Calu3 (cell line): ENCODE measurements around the gene CDH13. TPM values are rescaled to one million over a fixed set of nuclear protein-coding genes. Genes with fewer than 3 reads are reported as not detected.
A peak's percentile ranks its signal among the peaks of the same experiment; 100 is the strongest.

Experiments used
- BruUV-seq: library from RNA; stranded (reverse); fragments of 400-500 nt; replicated peaks from 2 replicates; lab custom pipeline; 2021; lab: Mats Ljungman, UMichigan
- CTCF ChIA-PET: fragments of 300-600 bp; sonication (Branson Sonifier 250); formaldehyde crosslinking; loops from one replicate; lab custom pipeline; 2022; ENCODE audit warnings: antibody characterized with exemption; lab: Charles Lee
- DNase-seq: peaks from one replicate; pipeline ENCODE4 v3.0.0; 2022
- H3K27ac Mint-ChIP-seq: one replicate; pipeline ENCODE4 v1.8.0; 2022; ENCODE audit warnings: mixed read lengths; ENCODE audit not compliant: unreplicated experiment
- H3K27me3 Mint-ChIP-seq: one replicate; pipeline ENCODE4 v1.8.0; 2022; ENCODE audit warnings: mixed read lengths; ENCODE audit not compliant: unreplicated experiment
- H3K36me3 Mint-ChIP-seq: one replicate; pipeline ENCODE4 v1.8.0; 2022; ENCODE audit warnings: mild to moderate bottlenecking, moderate library complexity, mixed read lengths; ENCODE audit not compliant: insufficient read depth, unreplicated experiment
- H3K4me1 Mint-ChIP-seq: one replicate; pipeline ENCODE4 v1.8.0; 2022; ENCODE audit warnings: mild to moderate bottlenecking, low read depth, mixed read lengths; ENCODE audit not compliant: unreplicated experiment
- H3K4me3 Mint-ChIP-seq: one replicate; pipeline ENCODE4 v1.8.0; 2022; ENCODE audit warnings: mild to moderate bottlenecking, low read depth, moderate library complexity, mixed read lengths; ENCODE audit not compliant: unreplicated experiment
- H3K9me3 Mint-ChIP-seq: one replicate; pipeline ENCODE4 v1.8.0; 2022; ENCODE audit warnings: low read depth, mixed read lengths; ENCODE audit not compliant: unreplicated experiment
- CTCF ChIP-seq: fragments of 200-600 bp; IDR thresholded peaks from one replicate; pipeline ENCODE4 v1.8.0; 2022; ENCODE audit warnings: antibody characterized with exemption; ENCODE audit not compliant: unreplicated experiment
- intact Hi-C: fragments of 100-400 bp; cut with micrococcal nuclease; formaldehyde crosslinking; loops from one replicate; pipeline ENCODE4 v1.10.0; 2022; ENCODE audit not compliant: unreplicated experiment
- total RNA-seq: library from RNA; stranded (reverse); gene quantifications from 2 replicates; pipeline ENCODE4 v1.2.3, GENCODE V29; 2022

CDH13 gene
- total RNA-seq, 1 experiment from 2014 or later, result not detected

DNA sequence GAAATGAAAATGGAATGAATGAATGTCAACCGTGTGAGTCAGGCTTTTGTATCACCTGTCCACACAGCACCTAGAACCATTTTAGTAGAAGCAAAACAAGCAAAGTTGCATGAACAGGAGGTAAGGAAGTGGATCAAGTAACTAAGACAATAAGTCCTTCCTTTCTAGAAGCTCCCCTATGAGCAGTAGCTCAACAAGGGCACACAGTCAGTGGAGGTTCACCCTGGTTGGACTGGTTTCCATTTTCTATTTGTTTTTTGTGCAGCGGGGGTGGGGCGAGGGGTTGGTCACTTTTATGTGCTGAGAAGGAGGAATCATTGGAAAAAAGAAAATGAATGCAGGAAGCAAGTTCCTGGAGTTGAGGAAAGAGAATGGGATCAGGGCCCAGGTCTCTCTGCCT lies 1177.0 kb downstream of the CDH13 start:
- H3K27ac Mint-ChIP-seq, result peak overlapping the region; percentile 13
- H3K4me3 Mint-ChIP-seq, result no peak overlapping the region
- intact Hi-C loops, result no loop called here
- peaks cover 16% of the 10 kb centered on the region for H3K27me3 Mint-ChIP-seq
- H3K9me3 Mint-ChIP-seq, result no peaks in the 10 kb centered on the region
- H3K4me1 Mint-ChIP-seq, result peaks cover 17% of the 10 kb centered on the region
- H3K36me3 Mint-ChIP-seq, result peaks cover 13% of the 10 kb centered on the region
- BruUV-seq, result no TSS peak
- DNase-seq, result peak; percentile 34
- CTCF ChIA-PET, result interaction anchor here (0.5 kb wide), 1 partner anchor 297 kb away, joined by 3 read pairs; no protein-coding TSS in a partner anchor
- no peak for TF ChIP-seq CTCF

- CTCF ChIA-PET, result no interaction called here
- no peak overlapping the region for H3K4me3 Mint-ChIP-seq
- H3K36me3 Mint-ChIP-seq, result peaks cover 18% of the 10 kb centered on the region
- intact Hi-C loops, result no loop called here
- peaks cover 13% of the 10 kb centered on the region for H3K27me3 Mint-ChIP-seq
- peaks cover 22% of the 10 kb centered on the region for H3K4me1 Mint-ChIP-seq
- no peak for TF ChIP-seq CTCF
- no peaks in the 10 kb centered on the region for H3K9me3 Mint-ChIP-seq
- peak overlapping the region; percentile 13 for H3K27ac Mint-ChIP-seq
- no TSS peak for BruUV-seq
- DNase-seq, result no peak
Observed at GRCh38 chr16:83804366-83804765, 1177.6 kb downstream of the CDH13 start.

- H3K36me3 Mint-ChIP-seq, result peaks cover 31% of the 10 kb centered on the region
- H3K4me1 Mint-ChIP-seq, result peaks cover 25% of the 10 kb centered on the region
- no peaks in the 10 kb centered on the region for H3K9me3 Mint-ChIP-seq
- H3K27me3 Mint-ChIP-seq, result peaks cover 10% of the 10 kb centered on the region
- no peak for TF ChIP-seq CTCF
- BruUV-seq, result no TSS peak
- H3K4me3 Mint-ChIP-seq, result no peak overlapping the region
- H3K27ac Mint-ChIP-seq, result no peak overlapping the region
- no peak for DNase-seq
- CTCF ChIA-PET, result no interaction called here
- intact Hi-C loops, result no loop called here
Observed at GRCh38 chr16:83806036-83806435, 1179.3 kb downstream of the CDH13 start.

- Mint-ChIP-seq H3K4me3 (no peak overlapping the region), H3K4me1 (peaks cover 25% of the 10 kb centered on the region), H3K36me3 (peaks cover 35% of the 10 kb centered on the region), H3K27me3 (peaks cover 3% of the 10 kb centered on the region), H3K27ac (no peak overlapping the region), H3K9me3 (no peaks in the 10 kb centered on the region)
- DNase-seq, result no peak
- intact Hi-C loops, result no loop called here
- CTCF ChIA-PET, result no interaction called here
- BruUV-seq, result no TSS peak
- TF ChIP-seq CTCF, result no peak
Observed at GRCh38 chr16:83806731-83807130, 1180.0 kb downstream of the CDH13 start.
